ENCODE data around the gene PLA2G6.
"Not testable (repeated sequence)": the region's sequence is repeated elsewhere in the genome, so short reads cannot be mapped to it uniquely, and the experiment has no call there.

Gene PLA2G6

GRCh38 chr22:38180841-38181452, 683 bp downstream of the PLA2G6 start:
- Mint-ChIP-seq H3K4me3 (peak overlapping the region; percentile 92 to 96), H3K4me1 (peaks cover 51% of the 10 kb centered on the region), H3K27ac (peak overlapping the region; percentile 94 to 97), H3K27me3 (no peaks in the 10 kb centered on the region), H3K9me3 (no peaks in the 10 kb centered on the region)
- DNase-seq (peak; percentile 51 to 75), ATAC-seq (peak; percentile 62)

GRCh38 chr22:38178605-38178937, 3.1 kb downstream of the PLA2G6 start:
- H3K4me3 Mint-ChIP-seq, H3K27me3 Mint-ChIP-seq, ATAC-seq, DNase-seq, H3K9me3 Mint-ChIP-seq: not testable (repeated sequence)
- Mint-ChIP-seq H3K4me1 (peaks cover 59% of the 10 kb centered on the region), H3K27ac (peak overlapping the region in 1 of 2 donors; percentile 33)

- no peaks in the 10 kb centered on the region for H3K9me3 Mint-ChIP-seq
- peaks cover 64% of the 10 kb centered on the region for H3K4me1 Mint-ChIP-seq
Measured at GRCh38 chr22:38177926-38178604, 3.6 kb downstream of the PLA2G6 start.

GRCh38 chr22:38177571-38177925, 4.1 kb downstream of the PLA2G6 start:
- Mint-ChIP-seq H3K27ac (peak overlapping the region in 1 of 2 donors; percentile 69), H3K4me1 (peaks cover 69% of the 10 kb centered on the region)
- H3K4me3 Mint-ChIP-seq, DNase-seq, ATAC-seq, H3K27me3 Mint-ChIP-seq, H3K9me3 Mint-ChIP-seq: not testable (repeated sequence)

More at GRCh38 chr22:38177926-38178604, 3.6 kb downstream of the PLA2G6 start:
- no peak overlapping the region for H3K4me3 Mint-ChIP-seq
- DNase-seq (no peak), ATAC-seq (no peak)
- no peaks in the 10 kb centered on the region for H3K27me3 Mint-ChIP-seq
- peak overlapping the region in 1 of 2 donors; percentile 69 for H3K27ac Mint-ChIP-seq

GRCh38 chr22:38177044-38177443, 4.6 kb downstream of the PLA2G6 start:
- Mint-ChIP-seq H3K4me3 (peak overlapping the region; percentile 2 to 57), H3K4me1 (peaks cover 72% of the 10 kb centered on the region), H3K27ac (peak overlapping the region in 1 of 2 donors; percentile 90), H3K27me3 (no peaks in the 10 kb centered on the region), H3K9me3 (no peaks in the 10 kb centered on the region)
- ATAC-seq (no peak), DNase-seq (peak in 1 of 2 donors; percentile 32)

- H3K27ac Mint-ChIP-seq, result peak overlapping the region in 1 of 2 donors; percentile 94
- H3K4me3 Mint-ChIP-seq, result peak overlapping the region; percentile 2 to 57
- H3K27me3 Mint-ChIP-seq, result no peaks in the 10 kb centered on the region
- ATAC-seq (peak; percentile 34), DNase-seq (peak in 1 of 2 donors; percentile 54)
- H3K4me1 Mint-ChIP-seq, result peaks cover 73% of the 10 kb centered on the region
- H3K9me3 Mint-ChIP-seq, result no peaks in the 10 kb centered on the region
Measured at GRCh38 chr22:38176170-38176741, 5.4 kb downstream of the PLA2G6 start.

GRCh38 chr22:38175206-38176118, 6.2 kb downstream of the PLA2G6 start:
- Mint-ChIP-seq H3K9me3 (no peaks in the 10 kb centered on the region), H3K27me3 (no peaks in the 10 kb centered on the region), H3K4me3 (peak overlapping the region in 1 of 2 donors; percentile 57), H3K27ac (peak overlapping the region in 1 of 2 donors; percentile 94), H3K4me1 (peaks cover 66% of the 10 kb centered on the region)
- no peak for ATAC-seq
- no peak for DNase-seq

GRCh38 chr22:38174626-38175025, 7.0 kb downstream of the PLA2G6 start:
- Mint-ChIP-seq H3K4me1 (peaks cover 58% of the 10 kb centered on the region), H3K4me3 (no peak overlapping the region), H3K27me3 (no peaks in the 10 kb centered on the region), H3K27ac (peak overlapping the region in 1 of 2 donors; percentile 64), H3K9me3 (no peaks in the 10 kb centered on the region)
- no peak for ATAC-seq
- no peak for DNase-seq

GRCh38 chr22:38173641-38173906, 8.1 kb downstream of the PLA2G6 start:
- Mint-ChIP-seq H3K27me3 (no peaks in the 10 kb centered on the region), H3K4me1 (peaks cover 48% of the 10 kb centered on the region), H3K9me3 (no peaks in the 10 kb centered on the region), H3K4me3 (no peak overlapping the region), H3K27ac (peak overlapping the region in 1 of 2 donors; percentile 75)
- ATAC-seq, result no peak
- no peak for DNase-seq

- peak overlapping the region; percentile 75 to 96 for H3K27ac Mint-ChIP-seq
- peaks cover 47% of the 10 kb centered on the region for H3K4me1 Mint-ChIP-seq
- H3K9me3 Mint-ChIP-seq, result no peaks in the 10 kb centered on the region
- peak overlapping the region; percentile 47 to 66 for H3K4me3 Mint-ChIP-seq
- peak in 1 of 2 donors; percentile 60 for DNase-seq
- ATAC-seq, result peak; percentile 65
- H3K27me3 Mint-ChIP-seq, result no peaks in the 10 kb centered on the region
Measured at GRCh38 chr22:38172832-38173640, 8.6 kb downstream of the PLA2G6 start.

- H3K27me3 Mint-ChIP-seq, result no peaks in the 10 kb centered on the region
- DNase-seq (no peak), ATAC-seq (no peak)
- H3K9me3 Mint-ChIP-seq, result no peaks in the 10 kb centered on the region
- peak overlapping the region; percentile 47 to 48 for H3K4me3 Mint-ChIP-seq
- peaks cover 39% of the 10 kb centered on the region for H3K4me1 Mint-ChIP-seq
- H3K27ac Mint-ChIP-seq, result peak overlapping the region in 1 of 2 donors; percentile 75
Measured at GRCh38 chr22:38171927-38172831, 9.5 kb downstream of the PLA2G6 start.

GRCh38 chr22:38170469-38170868, 11.2 kb downstream of the PLA2G6 start:
- DNase-seq (no peak), ATAC-seq (no peak)
- H3K4me1 Mint-ChIP-seq, result peaks cover 24% of the 10 kb centered on the region
- H3K27ac Mint-ChIP-seq, result peak overlapping the region in 1 of 2 donors; percentile 46
- no peak overlapping the region for H3K4me3 Mint-ChIP-seq
- no peaks in the 10 kb centered on the region for H3K27me3 Mint-ChIP-seq
- H3K9me3 Mint-ChIP-seq, result no peaks in the 10 kb centered on the region

GRCh38 chr22:38169116-38169515, 12.5 kb downstream of the PLA2G6 start:
- H3K9me3 Mint-ChIP-seq, result no peaks in the 10 kb centered on the region
- no peak overlapping the region for H3K27ac Mint-ChIP-seq
- DNase-seq (no peak), ATAC-seq (no peak)
- H3K4me1 Mint-ChIP-seq, result peaks cover 25% of the 10 kb centered on the region
- no peaks in the 10 kb centered on the region for H3K27me3 Mint-ChIP-seq
- no peak overlapping the region for H3K4me3 Mint-ChIP-seq

- H3K27me3 Mint-ChIP-seq, result no peaks in the 10 kb centered on the region
- no peaks in the 10 kb centered on the region for H3K9me3 Mint-ChIP-seq
- ATAC-seq (no peak), DNase-seq (no peak)
- H3K4me3 Mint-ChIP-seq, result no peak overlapping the region
- peaks cover 19% of the 10 kb centered on the region for H3K4me1 Mint-ChIP-seq
- no peak overlapping the region for H3K27ac Mint-ChIP-seq
Measured at GRCh38 chr22:38167988-38168407, 13.6 kb downstream of the PLA2G6 start.

All from stimulated activated naive CD8-positive, alpha-beta T cell treated with anti-CD3 and anti-CD28 coated beads, Interleukin-15, amount 100 ng/mL, for 72 hours (primary cell).